GM12874 (cell line): ENCODE data around the gene VSTM2A.

ENCODE experiments used
- CTCF ChIP-seq: IDR thresholded peaks from 2 replicates; pipeline ENCODE4 v1.5.1; 2011; ENCODE audit warnings: low read depth, mild to moderate bottlenecking, control low read depth, low read length, moderate library complexity; ENCODE audit not compliant: insufficient read depth

VSTM2A gene

GRCh38 chr7:54541669-54542625 lies at the start of gene VSTM2A:
Gene VSTM2A (plus strand): TSS chr7:54542375. CDS start chr7:54542731, 356 bp downstream.
- TF ChIP-seq CTCF, result no peak

GRCh38 chr7:54529568-54529967 lies 12.6 kb upstream of the VSTM2A start:
- no peak for TF ChIP-seq CTCF

- no peak for TF ChIP-seq CTCF
These were observed 4.1 kb upstream of the VSTM2A start for GRCh38 chr7:54538122-54538521.

GRCh38 chr7:54543051-54543488 lies 895 bp downstream of the VSTM2A start:
- TF ChIP-seq CTCF, result no peak

GRCh38 chr7:54544149-54544526 lies 2.0 kb downstream of the VSTM2A start:
- no peak for TF ChIP-seq CTCF

GRCh38 chr7:54544527-54545240 lies 2.5 kb downstream of the VSTM2A start:
- TF ChIP-seq CTCF, result no peak

- no peak for TF ChIP-seq CTCF
These were observed 3.0 kb downstream of the VSTM2A start for GRCh38 chr7:54545241-54545563.
